SK-N-SH (cell line): ENCODE data around the gene CEP57L1. TPM values are rescaled to one million over a fixed set of nuclear protein-coding genes. Genes with fewer than 3 reads are reported as not detected.

Experiments
- CTCF ChIA-PET: fragments of 300-600, 350-600 bp; formaldehyde crosslinking; extraction: SDS; loops from one replicate; lab custom pipeline; 2021; lab: Yijun Ruan, JAX
- POLR2A ChIA-PET: fragments of 350-600 bp; sonication (Branson Sonifier 250); formaldehyde crosslinking; extraction: SDS; loops from one replicate; lab custom pipeline; 2020; ENCODE audit warnings: antibody characterized with exemption, inconsistent platforms; lab: Yijun Ruan, JAX
- DNase-seq: peaks from one replicate; pipeline ENCODE4 v3.0.0; 2012
- H2AFZ ChIP-seq: fragments of 200-600 bp; sonication (generic); 2 replicates; pipeline ENCODE4 v1.8.1; 2016; ENCODE audit warnings: antibody characterized with exemption, mild to moderate bottlenecking, low read depth
- H3F3A ChIP-seq: fragments of 200-600 bp; sonication (generic); replicated peaks from 2 replicates; pipeline ENCODE3; 2016; ENCODE audit warnings: antibody characterized with exemption, mild to moderate bottlenecking; ENCODE audit not compliant: insufficient read depth
- H3K27ac ChIP-seq, 2 experiments: fragments of 200-500 bp in 1 of 2; fragments of 200-600 bp in 1 of 2; sonication (Bioruptor generic) in 1 of 2; sonication (generic), shearing (Covaris generic) in 1 of 2; 2 replicates each; pipeline versions ENCODE4 v1.5.1 to v1.6.1; 2014 to 2016; ENCODE audit warnings: low read depth in 2 of 2, inconsistent platforms in 1 of 2, low read length in 1 of 2, mild to moderate bottlenecking in 1 of 2, mixed read lengths in 1 of 2
- H3K27me3 ChIP-seq: fragments of 200-600 bp; sonication (generic), shearing (Covaris generic); 2 replicates; pipeline ENCODE4 v1.6.1; 2016; ENCODE audit warnings: mixed run types; ENCODE audit not compliant: insufficient read depth
- H3K36me3 ChIP-seq, 2 experiments: fragments of 200-500 bp in 1 of 2; fragments of 200-600 bp in 1 of 2; sonication (Bioruptor generic) in 1 of 2; sonication (generic) in 1 of 2; replicated peaks in 1 of 2; 2 replicates each; pipeline versions ENCODE3 to v1.5.1; 2014 to 2016; ENCODE audit warnings: low read length in 1 of 2, mild to moderate bottlenecking in 1 of 2; ENCODE audit not compliant: insufficient read depth in 2 of 2, control insufficient read depth in 1 of 2
- H3K4me1 ChIP-seq, 2 experiments: fragments of 200-500 bp in 1 of 2; fragments of 200-600 bp in 1 of 2; sonication (Bioruptor generic) in 1 of 2; sonication (generic), shearing (Covaris generic) in 1 of 2; 2 replicates each; pipeline versions ENCODE4 v1.5.1 to v1.6.1; 2014 to 2016; ENCODE audit warnings: low read depth in 1 of 2, low read length in 1 of 2, mixed run types in 1 of 2; ENCODE audit not compliant: insufficient read depth in 2 of 2, control insufficient read depth in 1 of 2
- H3K4me2 ChIP-seq: fragments of 200-600 bp; sonication (generic), shearing (Covaris generic); 2 replicates; pipeline ENCODE4 v1.6.1; 2017; ENCODE audit warnings: mixed run types
- H3K4me3 ChIP-seq, 2 experiments: fragments of 200-500 bp in 1 of 2; fragments of 200-600 bp in 1 of 2; sonication (Bioruptor generic) in 1 of 2; sonication (generic), shearing (Covaris generic) in 1 of 2; 2 replicates each; pipeline versions ENCODE4 v1.5.1 to v1.8.1; 2014 to 2016; ENCODE audit warnings: low read depth in 2 of 2, inconsistent platforms in 1 of 2, low read length in 1 of 2, mild to moderate bottlenecking in 1 of 2, mixed read lengths in 1 of 2, moderate library complexity in 1 of 2
- H3K79me2 ChIP-seq: fragments of 200-600 bp; sonication (generic); 2 replicates; pipeline ENCODE4 v1.8.1; 2017; ENCODE audit warnings: mild to moderate bottlenecking; ENCODE audit not compliant: insufficient read depth
- H3K9ac ChIP-seq: fragments of 200-600 bp; sonication (generic); 2 replicates; pipeline ENCODE4 v1.6.1; 2017; ENCODE audit warnings: mixed run types
- H3K9me2 ChIP-seq: fragments of 200-600 bp; sonication (generic); 2 replicates; pipeline ENCODE4 v1.6.1; 2017; ENCODE audit warnings: mixed run types
- H3K9me3 ChIP-seq: fragments of 200-600 bp; sonication (generic); 2 replicates; pipeline ENCODE4 v1.6.1; 2017; ENCODE audit warnings: mixed run types, mild to moderate bottlenecking, moderate library complexity
- H4K20me1 ChIP-seq: fragments of 200-600 bp; sonication (generic); 2 replicates; pipeline ENCODE4 v1.6.1; 2017; ENCODE audit warnings: mild to moderate bottlenecking, mixed run types; ENCODE audit not compliant: insufficient read depth
- CHD2 ChIP-seq: fragments of 150-350 bp; IDR thresholded peaks from 2 replicates; pipeline ENCODE4 v1.6.1; 2018; ENCODE audit warnings: low read length; ENCODE audit not compliant: partially characterized antibody
- CTCF ChIP-seq: fragments of 200-600 bp; sonication (generic); IDR thresholded peaks from 2 replicates; pipeline ENCODE4 v1.6.1; 2017; ENCODE audit warnings: antibody characterized with exemption, mild to moderate bottlenecking, moderate library complexity
- ELF1 ChIP-seq: IDR thresholded peaks from 2 replicates; pipeline ENCODE4 v1.4.0; 2012
- EP300 ChIP-seq, 2 experiments: IDR thresholded peaks; 2 replicates each; pipeline versions ENCODE4 v1.4.0 to v1.6.1; 2012; ENCODE audit warnings: borderline replicate concordance in 1 of 2, low read depth in 1 of 2, low read length in 1 of 2
- EZH2phosphoT487 ChIP-seq: fragments of 200-600 bp; sonication (generic); IDR thresholded peaks from 2 replicates; pipeline ENCODE4 v1.6.1; 2017; ENCODE audit warnings: low read depth, mixed run types, mild to moderate bottlenecking, antibody characterized with exemption, moderate library complexity, borderline replicate concordance
- FOSL2 ChIP-seq: IDR thresholded peaks from 2 replicates; pipeline ENCODE4 v1.4.0; 2012; ENCODE audit warnings: low read depth, mild to moderate bottlenecking, moderate library complexity, borderline replicate concordance
- FOXM1 ChIP-seq: IDR thresholded peaks from 2 replicates; pipeline ENCODE4 v1.4.0; 2012; ENCODE audit warnings: low read depth, mild to moderate bottlenecking
- GATA2 ChIP-seq: sonication (generic); formaldehyde crosslinking; IDR thresholded peaks from 2 replicates; pipeline ENCODE4 v1.5.0; 2020; ENCODE audit warnings: mild to moderate bottlenecking, missing genetic modification reagents
- IRF3 ChIP-seq: fragments of 150-350 bp; IDR thresholded peaks from 2 replicates; pipeline ENCODE4 v1.6.1; 2016; ENCODE audit warnings: mild to moderate bottlenecking, low read depth, low read length
- JUND ChIP-seq: IDR thresholded peaks from 2 replicates; pipeline ENCODE4 v1.4.0; 2012
- MAX ChIP-seq: IDR thresholded peaks from 2 replicates; pipeline ENCODE4 v1.4.0; 2012; ENCODE audit warnings: low read depth
- MEF2A ChIP-seq: IDR thresholded peaks from 2 replicates; pipeline ENCODE4 v1.4.0; 2012; ENCODE audit warnings: low read depth, borderline replicate concordance
- MXI1 ChIP-seq: IDR thresholded peaks from 2 replicates; pipeline ENCODE4 v1.6.1; 2012; ENCODE audit warnings: mild to moderate bottlenecking, low read depth, low read length, improper control_type of control experiment
- NFIC ChIP-seq: IDR thresholded peaks from 2 replicates; pipeline ENCODE4 v1.4.0; 2012; ENCODE audit warnings: borderline replicate concordance
- RAD21 ChIP-seq: IDR thresholded peaks from 2 replicates; pipeline ENCODE4 v1.6.1; 2012; ENCODE audit warnings: mild to moderate bottlenecking, low read length
- RCOR1 ChIP-seq: fragments of 150-350 bp; IDR thresholded peaks from 2 replicates; pipeline ENCODE4 v1.6.1; 2017; ENCODE audit warnings: antibody characterized with exemption, low read length
- RFX5 ChIP-seq: IDR thresholded peaks from 2 replicates; pipeline ENCODE4 v1.6.1; 2012; ENCODE audit warnings: mild to moderate bottlenecking, improper control_type of control experiment, low read length
- RXRA ChIP-seq: IDR thresholded peaks from 2 replicates; pipeline ENCODE4 v1.4.0; 2012; ENCODE audit warnings: low read depth, mild to moderate bottlenecking, borderline replicate concordance
- SIN3A ChIP-seq: IDR thresholded peaks from 2 replicates; pipeline ENCODE4 v1.6.1; 2012; ENCODE audit warnings: low read depth, mild to moderate bottlenecking, low read length, moderate library complexity, borderline replicate concordance
- SMC3 ChIP-seq: IDR thresholded peaks from 2 replicates; pipeline ENCODE4 v1.6.1; 2012; ENCODE audit warnings: low read depth, low read length, improper control_type of control experiment
- TAF1 ChIP-seq: IDR thresholded peaks from 2 replicates; pipeline ENCODE4 v1.6.1; 2012; ENCODE audit warnings: low read depth, mild to moderate bottlenecking, low read length, moderate library complexity, borderline replicate concordance
- TEAD4 ChIP-seq: IDR thresholded peaks from 2 replicates; pipeline ENCODE4 v1.4.0; 2012; ENCODE audit warnings: mild to moderate bottlenecking, borderline replicate concordance; ENCODE audit not compliant: insufficient read depth
- USF1 ChIP-seq: IDR thresholded peaks from 2 replicates; pipeline ENCODE4 v1.4.0; 2012; ENCODE audit warnings: low read depth, borderline replicate concordance
- WGBS: methylation state at CpG from one replicate; pipeline ENCODE4 v1.1.6; 2017; ENCODE audit warnings: low lambda C conversion rate; 5-methylcytosine and 5-hydroxymethylcytosine counted together
- polyA plus RNA-seq, 3 experiments: library from polyadenylated mRNA; depleted of rRNA; stranded (reverse); fragments of >200 nt; gene quantifications; 2 replicates each; pipeline ENCODE4 v1.2.3, GENCODE V29; 2012

Gene CEP57L1
- polyA plus RNA-seq, 1 of the 3 experiments (the other 2 are of a cell fraction), result 7.3 TPM

GRCh38 chr6:109186012-109186411, 90.7 kb downstream of the CEP57L1 start (continued):
- TF ChIP-seq SIN3A (no peak), FOXM1 (no peak)

GRCh38 chr6:109187399-109188114, 92.2 kb downstream of the CEP57L1 start:
- DNase-seq, result peak; percentile 54
- Histone ChIP-seq H3F3A (no peaks in the 10 kb centered on the region), H3K27ac (no peak overlapping the region), H3K36me3 (no peaks in the 10 kb centered on the region), H3K27me3 (peaks cover 9% of the 10 kb centered on the region; the same call in 1 of the 2 replicates), H3K9me2 (no peaks in the 10 kb centered on the region), H4K20me1 (no peaks in the 10 kb centered on the region), H3K79me2 (no peaks in the 10 kb centered on the region), H3K4me3 (peak overlapping the region in 1 of 2 experiments; percentile 14; a peak in 1 of 4 replicates), H3K9ac (no peak overlapping the region), H3K4me1 (no peaks in the 10 kb centered on the region), H3K9me3 (no peaks in the 10 kb centered on the region), H2AFZ (no peak overlapping the region), H3K4me2 (no peak overlapping the region)
- WGBS, result 16% methylated on average over 5 of the region's 5 CpGs
- CTCF ChIA-PET, result interaction anchor here (0.7 to 5.9 kb wide), 56 partner anchors 9 to 852 kb away, joined by 3 to 132 read pairs (median 4); partner anchors contain the start of genes CD164, MICAL1, PPIL6 and SESN1
- no peak for TF ChIP-seq FOSL2
- peak; percentile 89 for TF ChIP-seq SMC3
- TF ChIP-seq TEAD4, result no peak
- TF ChIP-seq CTCF, result peak; percentile 97
- no peak for TF ChIP-seq MEF2A
- peak; percentile 96 for TF ChIP-seq RAD21
- no peak for TF ChIP-seq TAF1
- TF ChIP-seq NFIC, result no peak
- TF ChIP-seq EP300 (IDR thresholded peaks at IDR 0.05; ENCODE audit: borderline replicate concordance in 1 of 2, low read depth in 1 of 2, low read length in 1 of 2), result no peak
- TF ChIP-seq GATA2 (CRISPR knock-in tag), result no peak
- TF ChIP-seq MXI1, result no peak
- TF ChIP-seq EZH2phosphoT487, result no peak
- no peak for TF ChIP-seq RFX5
- TF ChIP-seq JUND, result no peak
- no peak for TF ChIP-seq IRF3
- TF ChIP-seq USF1, result no peak
- no peak for TF ChIP-seq MAX
- no peak for TF ChIP-seq CHD2
- no peak for TF ChIP-seq RXRA
- no peak for TF ChIP-seq ELF1
- no peak for TF ChIP-seq RCOR1
- POLR2A ChIA-PET, result interaction anchor here (0.6 to 2.2 kb wide), 3 partner anchors 93 to 198 kb away, joined by 3 to 10 read pairs (median 3); partner anchors contain the start of genes CD164, CEP57L1 and SESN1
